ENCODE data around the gene CMC2. TPM values are rescaled to one million over a fixed set of nuclear protein-coding genes. Genes with fewer than 3 reads are reported as not detected.

The CMC2 gene
- total RNA-seq, 1 donor from 2014 or later: 4.0 TPM

DNA sequence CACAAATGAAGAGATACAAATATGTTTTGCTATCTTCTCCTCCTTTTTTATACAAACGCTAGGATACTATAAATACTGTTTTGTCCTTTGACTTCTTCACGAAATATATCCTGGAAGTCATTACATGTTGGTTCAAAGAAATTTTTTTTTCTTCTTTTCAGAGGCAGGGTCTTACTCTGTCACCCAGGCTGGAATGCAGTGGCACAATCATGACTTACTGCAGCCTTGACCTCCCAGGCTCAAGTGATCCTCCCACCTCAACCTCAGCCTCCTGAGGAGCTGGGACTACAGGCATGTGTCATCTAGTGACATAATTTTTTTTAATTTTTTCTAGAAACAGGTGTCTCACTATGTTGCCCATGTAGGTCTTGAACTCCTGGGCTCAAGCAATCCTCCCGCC, 16.1 kb downstream of the CMC2 start:
- TF ChIP-seq, protein P1, sequence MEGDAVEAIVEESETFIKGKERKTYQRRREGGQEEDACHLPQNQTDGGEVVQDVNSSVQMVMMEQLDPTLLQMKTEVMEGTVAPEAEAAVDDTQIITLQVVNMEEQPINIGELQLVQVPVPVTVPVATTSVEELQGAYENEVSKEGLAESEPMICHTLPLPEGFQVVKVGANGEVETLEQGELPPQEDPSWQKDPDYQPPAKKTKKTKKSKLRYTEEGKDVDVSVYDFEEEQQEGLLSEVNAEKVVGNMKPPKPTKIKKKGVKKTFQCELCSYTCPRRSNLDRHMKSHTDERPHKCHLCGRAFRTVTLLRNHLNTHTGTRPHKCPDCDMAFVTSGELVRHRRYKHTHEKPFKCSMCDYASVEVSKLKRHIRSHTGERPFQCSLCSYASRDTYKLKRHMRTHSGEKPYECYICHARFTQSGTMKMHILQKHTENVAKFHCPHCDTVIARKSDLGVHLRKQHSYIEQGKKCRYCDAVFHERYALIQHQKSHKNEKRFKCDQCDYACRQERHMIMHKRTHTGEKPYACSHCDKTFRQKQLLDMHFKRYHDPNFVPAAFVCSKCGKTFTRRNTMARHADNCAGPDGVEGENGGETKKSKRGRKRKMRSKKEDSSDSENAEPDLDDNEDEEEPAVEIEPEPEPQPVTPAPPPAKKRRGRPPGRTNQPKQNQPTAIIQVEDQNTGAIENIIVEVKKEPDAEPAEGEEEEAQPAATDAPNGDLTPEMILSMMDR (IDR thresholded peaks at IDR 0.05): no peak
- H3K36me3 ChIP-seq: no peaks in the 10 kb centered on the region
- H3K9me3 ChIP-seq: no peaks in the 10 kb centered on the region
- H3K4me1 ChIP-seq: peaks cover 0 to 4% of the 10 kb centered on the region in 2 donors
- H3K27ac ChIP-seq: no peak overlapping the region
- intact Hi-C loops (cut with DNase I): loop anchor here (5.0 kb wide), 1 partner anchor 58 kb away; no protein-coding TSS in a partner anchor
- H3K27me3 ChIP-seq: no peaks in the 10 kb centered on the region
- no peak overlapping the region for H3K4me3 ChIP-seq
- no peak for DNase-seq (ENCODE audit: low spot score in 2 of 2)

DNA sequence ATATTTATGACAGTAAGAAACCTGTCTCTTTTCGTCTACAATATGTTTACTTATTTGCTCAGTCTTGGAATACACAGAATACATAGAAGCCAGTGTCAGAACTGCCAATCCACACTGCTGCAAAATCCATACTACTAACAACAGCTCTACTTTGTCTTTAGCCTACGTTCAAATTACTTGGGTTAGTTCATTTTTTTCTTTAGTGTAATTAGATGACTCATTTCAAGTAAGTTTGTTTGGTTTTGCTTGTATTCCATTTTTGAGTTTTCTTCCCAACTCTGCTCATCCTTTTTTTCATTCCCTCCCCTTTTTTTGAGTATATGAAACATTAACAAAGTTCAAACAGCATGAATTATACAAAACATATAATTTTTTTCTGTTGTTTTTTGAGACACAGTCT, 16.9 kb downstream of the CMC2 start:
- TF ChIP-seq, protein P1 (IDR thresholded peaks at IDR 0.05): no peak
- no peaks in the 10 kb centered on the region for H3K9me3 ChIP-seq
- no peaks in the 10 kb centered on the region for H3K36me3 ChIP-seq
- no peak overlapping the region for H3K27ac ChIP-seq
- peaks cover 0 to 4% of the 10 kb centered on the region in 2 donors for H3K4me1 ChIP-seq
- H3K4me3 ChIP-seq: no peak overlapping the region
- H3K27me3 ChIP-seq: no peaks in the 10 kb centered on the region
- DNase-seq (ENCODE audit: low spot score in 2 of 2): no peak
- intact Hi-C loops (cut with DNase I): loop anchor here (5.0 kb wide), 1 partner anchor 58 kb away; no protein-coding TSS in a partner anchor

DNA sequence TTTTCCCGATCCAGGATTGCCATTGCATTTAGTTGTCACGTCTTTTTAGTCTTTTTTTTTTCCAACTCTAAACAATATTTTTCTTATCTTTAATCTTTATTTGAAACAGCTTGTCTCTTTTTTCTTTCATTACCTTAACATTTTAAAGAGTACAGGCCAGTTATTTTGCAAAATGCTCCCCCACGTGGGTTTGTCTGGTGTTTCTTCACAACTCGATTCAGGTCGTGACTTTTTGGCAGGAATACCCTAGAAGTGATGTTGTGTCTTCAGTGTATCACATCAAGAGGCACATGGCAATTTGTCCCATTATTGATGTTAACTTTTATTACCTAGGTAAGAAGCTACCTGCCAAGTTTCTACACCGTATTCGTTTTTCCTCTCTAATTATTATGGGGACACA, 17.9 kb downstream of the CMC2 start:
- Histone ChIP-seq H3K27me3 (no peaks in the 10 kb centered on the region), H3K4me1 (peaks cover 0 to 2% of the 10 kb centered on the region in 2 donors), H3K4me3 (no peak overlapping the region), H3K27ac (no peak overlapping the region), H3K36me3 (no peaks in the 10 kb centered on the region), H3K9me3 (no peaks in the 10 kb centered on the region)
- TF ChIP-seq, protein P1 (IDR thresholded peaks at IDR 0.05): no peak
- no peak for DNase-seq (ENCODE audit: low spot score in 2 of 2)
- intact Hi-C loops (cut with DNase I): no loop called here

DNA sequence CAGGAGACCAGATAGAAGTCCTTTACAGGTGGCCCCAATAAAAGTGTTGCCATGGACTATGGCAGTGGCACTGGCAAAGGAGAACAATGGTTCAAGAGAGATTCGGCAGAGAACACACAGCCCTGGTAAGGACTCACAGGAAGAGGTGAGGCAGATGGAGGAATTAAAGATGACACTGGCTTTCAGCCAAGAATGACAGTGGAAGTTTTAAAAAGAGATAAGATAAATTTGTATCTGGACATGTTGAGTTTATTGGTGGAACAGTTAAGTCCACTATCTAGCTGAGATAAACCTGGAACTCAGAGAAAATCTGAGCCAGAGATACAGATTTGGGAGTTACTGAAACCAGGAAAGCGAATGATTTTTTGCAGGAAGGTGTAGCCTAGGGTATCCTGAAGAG, 20.1 kb downstream of the CMC2 start:
- H3K36me3 ChIP-seq: no peaks in the 10 kb centered on the region
- no peak overlapping the region for H3K27ac ChIP-seq
- H3K27me3 ChIP-seq: no peaks in the 10 kb centered on the region
- TF ChIP-seq, protein P1 (IDR thresholded peaks at IDR 0.05): no peak
- no peaks in the 10 kb centered on the region for H3K9me3 ChIP-seq
- no peaks in the 10 kb centered on the region for H3K4me1 ChIP-seq
- DNase-seq (ENCODE audit: low spot score in 2 of 2): no peak
- intact Hi-C loops (cut with DNase I): no loop called here
- no peak overlapping the region for H3K4me3 ChIP-seq

DNA sequence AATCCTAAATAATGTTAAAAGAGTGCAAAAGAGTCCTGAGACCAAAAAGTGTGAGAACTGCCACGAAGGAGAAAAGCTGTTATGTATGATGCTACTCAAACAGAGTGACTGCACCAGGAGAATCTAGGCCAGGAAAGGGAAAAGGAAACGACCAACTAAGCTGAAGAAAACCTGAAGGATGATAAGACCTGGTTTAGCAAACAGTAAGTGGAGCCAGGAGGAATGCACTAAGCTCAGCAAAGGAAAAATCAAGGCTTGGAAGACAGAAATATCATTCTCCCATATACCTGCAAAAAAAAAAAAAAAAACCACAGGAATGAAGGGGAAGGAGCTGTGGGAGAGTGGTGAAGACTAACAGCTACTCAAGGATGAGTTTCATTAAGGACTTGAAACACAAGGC, 21.1 kb downstream of the CMC2 start:
- H3K27me3 ChIP-seq: no peaks in the 10 kb centered on the region
- no peaks in the 10 kb centered on the region for H3K9me3 ChIP-seq
- DNase-seq (ENCODE audit: low spot score in 2 of 2): no peak
- no peaks in the 10 kb centered on the region for H3K36me3 ChIP-seq
- intact Hi-C loops (cut with DNase I): no loop called here
- no peak overlapping the region for H3K4me3 ChIP-seq
- H3K27ac ChIP-seq: no peak overlapping the region
- TF ChIP-seq, protein P1 (IDR thresholded peaks at IDR 0.05): no peak
- no peaks in the 10 kb centered on the region for H3K4me1 ChIP-seq
